GM12878 (cell line): Measurements from ENCODE around the gene GPI. TPM values are rescaled to one million over a fixed set of nuclear protein-coding genes. Genes with fewer than 3 reads are reported as not detected.

ENCODE experiments used
- ATAC-seq: fragments of 200-7000 bp; cut with Tn5 transposase; 3 replicates; pipeline ENCODE4 v1.9.1; 2020; ENCODE audit warnings: mild to moderate bottlenecking, moderate library complexity
- BruUV-seq: library from RNA; stranded (reverse); fragments of 400-500 nt; replicated peaks from 2 replicates; lab custom pipeline; 2021; lab: Mats Ljungman, UMichigan
- CTCF ChIA-PET: fragments of 300-600 bp; sonication (Branson Sonifier 250); formaldehyde crosslinking; extraction: SDS; loops from one replicate; lab custom pipeline; 2021; ENCODE audit warnings: inconsistent platforms; lab: Yijun Ruan, JAX
- POLR2A ChIA-PET: fragments of 350-600 bp; formaldehyde crosslinking; extraction: SDS; loops from one replicate; lab custom pipeline; 2021; ENCODE audit warnings: inconsistent platforms; lab: Charles Lee
- RAD21 ChIA-PET: fragments of 300-600 bp; sonication (Branson Sonifier 250); formaldehyde crosslinking; loops from one replicate; lab custom pipeline; 2023; ENCODE audit warnings: antibody characterized with exemption; ENCODE audit not compliant: unreplicated experiment; lab: Charles Lee
- SMC1A ChIA-PET: fragments of 300-600 bp; sonication (Branson Sonifier 250); formaldehyde crosslinking; loops from one replicate; lab custom pipeline; 2023; ENCODE audit not compliant: unreplicated experiment, uncharacterized antibody; lab: Charles Lee
- DNase-seq: peaks from one replicate; pipeline ENCODE4 v3.0.0-alpha.2; 2011; ENCODE audit warnings: low read depth, low spot score
- FAIRE-seq: peaks from 3 replicates; lab custom pipeline; 2011; peaks lifted over from hg19 to GRCh38; lab: Jason Lieb, UNC
- H2AFZ ChIP-seq: 2 replicates; pipeline ENCODE4 v1.6.0; 2011; ENCODE audit warnings: low read depth, low read length, control low read depth; ENCODE audit not compliant: control insufficient read depth
- H3K27ac ChIP-seq: 2 replicates; pipeline ENCODE4 v1.5.1; 2011; ENCODE audit warnings: control low read depth; ENCODE audit not compliant: control insufficient read depth, insufficient read depth
- H3K27me3 ChIP-seq, 2 experiments: replicated peaks in 1 of 2; 2 replicates each; pipeline versions ENCODE4 v1.6.0 to v1.6.1; 2011; ENCODE audit warnings: low read length in 1 of 2; ENCODE audit not compliant: control insufficient read depth in 2 of 2, insufficient read depth in 2 of 2
- H3K36me3 ChIP-seq, 2 experiments: 2 replicates each; pipeline ENCODE4 v1.5.1; 2011; ENCODE audit warnings: low read length in 1 of 2; ENCODE audit not compliant: control insufficient read depth in 2 of 2, insufficient read depth in 2 of 2
- H3K4me1 ChIP-seq: 2 replicates; pipeline ENCODE4 v1.6.1; 2011; ENCODE audit warnings: mild to moderate bottlenecking, low read length, moderate library complexity, mixed read lengths; ENCODE audit not compliant: control insufficient read depth, insufficient read depth
- H3K4me2 ChIP-seq: 2 replicates; pipeline ENCODE4 v1.6.0; 2011; ENCODE audit warnings: control low read depth; ENCODE audit not compliant: control insufficient read depth, insufficient read depth
- H3K4me3 ChIP-seq: fragments of 200-600 bp; sonication (generic); 2 replicates; pipeline ENCODE4 v1.5.1; 2016
- H3K79me2 ChIP-seq: 2 replicates; pipeline ENCODE4 v1.6.0; 2011; ENCODE audit warnings: low read length; ENCODE audit not compliant: control insufficient read depth, insufficient read depth
- H3K9ac ChIP-seq: 2 replicates; pipeline ENCODE4 v1.8.0; 2011; ENCODE audit warnings: low read length, control low read depth, mixed read lengths; ENCODE audit not compliant: control insufficient read depth, insufficient read depth
- H3K9me3 ChIP-seq: replicated peaks from 3 replicates; pipeline ENCODE4 v1.5.1; 2011; ENCODE audit warnings: mild to moderate bottlenecking, low read length; ENCODE audit not compliant: control insufficient read depth, insufficient read depth
- H4K20me1 ChIP-seq: 2 replicates; pipeline ENCODE4 v1.6.0; 2011; ENCODE audit not compliant: control insufficient read depth, insufficient read depth
- CREM ChIP-seq: IDR thresholded peaks from 2 replicates; pipeline ENCODE4 v1.6.1; 2014; ENCODE audit warnings: antibody characterized with exemption, low read depth
- EGR1 ChIP-seq, 2 experiments: IDR thresholded peaks; 1 replicate in 1 of 2; 2 replicates in 1 of 2; pipeline ENCODE4 v1.6.1; 2011 to 2012; ENCODE audit warnings: low read depth in 2 of 2, low read length in 2 of 2, borderline replicate concordance in 1 of 2, mild to moderate bottlenecking in 1 of 2, moderate library complexity in 1 of 2
- HDGF ChIP-seq: fragments of 450-650 bp; IDR thresholded peaks from 2 replicates; pipeline ENCODE4 v1.6.1; 2016; ENCODE audit warnings: antibody characterized with exemption
- IKZF2 ChIP-seq, 2 experiments: fragments of 450-650 bp; IDR thresholded peaks; 2 replicates each; pipeline ENCODE4 v1.6.1; 2017; ENCODE audit warnings: mild to moderate bottlenecking in 2 of 2, moderate library complexity in 2 of 2
- IRF3 ChIP-seq: fragments of 450-650 bp; IDR thresholded peaks from 2 replicates; pipeline ENCODE4 v1.6.1; 2014; ENCODE audit warnings: mild to moderate bottlenecking
- KLF5 ChIP-seq: fragments of 450-650 bp; IDR thresholded peaks from 2 replicates; pipeline ENCODE4 v1.6.1; 2014; ENCODE audit warnings: mild to moderate bottlenecking; ENCODE audit not compliant: partially characterized antibody
- NFYA ChIP-seq: IDR thresholded peaks from 2 replicates; pipeline ENCODE4 v1.6.1; 2011; ENCODE audit warnings: low read depth, mild to moderate bottlenecking, low read length, improper control_type of control experiment, borderline replicate concordance
- NFYB ChIP-seq: IDR thresholded peaks from 2 replicates; pipeline ENCODE4 v1.6.1; 2011; ENCODE audit warnings: low read depth, mild to moderate bottlenecking, low read length, improper control_type of control experiment, moderate library complexity; ENCODE audit not compliant: insufficient read depth
- NR2C1 ChIP-seq: fragments of 450-650 bp; IDR thresholded peaks from 2 replicates; pipeline ENCODE4 v1.6.1; 2017; ENCODE audit warnings: antibody characterized with exemption, mild to moderate bottlenecking, moderate library complexity
- PAX8 ChIP-seq: fragments of 450-650 bp; IDR thresholded peaks from 2 replicates; pipeline ENCODE4 v1.6.1; 2017; ENCODE audit warnings: mild to moderate bottlenecking, moderate library complexity
- PML ChIP-seq: IDR thresholded peaks from 2 replicates; pipeline ENCODE4 v1.6.1; 2012; ENCODE audit warnings: low read length, inconsistent platforms
- POLR2AphosphoS2 ChIP-seq: IDR thresholded peaks from 2 replicates; pipeline ENCODE4 v1.6.1; 2011; ENCODE audit warnings: low read depth, mild to moderate bottlenecking, low read length, improper control_type of control experiment, moderate library complexity
- RAD21 ChIP-seq: IDR thresholded peaks from 2 replicates; pipeline ENCODE4 v1.6.1; 2011; ENCODE audit warnings: mild to moderate bottlenecking, low read depth, low read length, moderate library complexity; ENCODE audit not compliant: insufficient read depth
- SREBF2 ChIP-seq: IDR thresholded peaks from 2 replicates; pipeline ENCODE4 v1.6.1; 2012; ENCODE audit warnings: mild to moderate bottlenecking, low read length
- SRF ChIP-seq, 2 experiments: IDR thresholded peaks; 2 replicates each; pipeline ENCODE4 v1.6.1; 2011; ENCODE audit warnings: low read depth in 2 of 2, low read length in 2 of 2, mild to moderate bottlenecking in 1 of 2, moderate library complexity in 1 of 2
- TARDBP ChIP-seq: IDR thresholded peaks from 2 replicates; pipeline ENCODE4 v1.6.1; 2016; ENCODE audit warnings: borderline replicate concordance
- TCF3 ChIP-seq: IDR thresholded peaks from 2 replicates; pipeline ENCODE4 v1.6.1; 2012; ENCODE audit warnings: low read depth, mild to moderate bottlenecking, low read length, borderline replicate concordance; ENCODE audit not compliant: insufficient read depth
- ZBTB40 ChIP-seq: fragments of 450-650 bp; IDR thresholded peaks from 2 replicates; pipeline ENCODE4 v1.6.1; 2016; ENCODE audit warnings: mild to moderate bottlenecking, moderate library complexity, borderline replicate concordance
- ZZZ3 ChIP-seq: IDR thresholded peaks from 2 replicates; pipeline ENCODE4 v1.6.1; 2011; ENCODE audit warnings: low read depth; ENCODE audit not compliant: control insufficient read depth, insufficient read length
- WGBS: methylation state at CpG from one replicate; pipeline ENCODE4 v1.1.6; 2016; ENCODE audit warnings: low lambda C conversion rate; ENCODE audit not compliant: insufficient replicate concordance, insufficient coverage; ENCODE audit errors: missing lambda C conversion rate; 5-methylcytosine and 5-hydroxymethylcytosine counted together
- in situ Hi-C: fragments of 300-500 bp; cut with MboI; formaldehyde crosslinking; loops from 9 replicates; pipeline ENCODE4 v1.14.3; 2018; ENCODE audit warnings: mixed read lengths
- intact Hi-C: fragments of 100-400 bp; cut with micrococcal nuclease; formaldehyde crosslinking; loops from one replicate; pipeline ENCODE4 v1.14.2; 2022; ENCODE audit not compliant: unreplicated experiment
- polyA plus RNA-seq, 11 experiments: library from polyadenylated mRNA; depleted of rRNA in 4 of 11; unstranded in 6 of 11; stranded (reverse) in 5 of 11; fragments of >200 nt; fragmentation: Nextera tagmentation in 4 of 11; fragmentation: Illumina TruSeq in 1 of 11; extraction: Ambion mirVana in 4 of 11; extraction: Trizol in 1 of 11; gene quantifications; 1 replicate in 1 of 11; 2 replicates in 10 of 11; pipeline versions ENCODE4 v1.2.1 to v1.2.3, GENCODE V29; 2011 to 2016; ENCODE audit warnings: inconsistent platforms in 2 of 11, missing spikeins in 2 of 11, low read depth in 1 of 11
- total RNA-seq, 4 experiments: library from RNA; depleted of rRNA in 3 of 4; stranded (reverse); fragments of >200 nt in 3 of 4; fragmentation: Illumina TruSeq in 1 of 4; extraction: Trizol in 1 of 4; gene quantifications; 2 replicates each; pipeline versions ENCODE4 v1.2.1 to v1.2.3, GENCODE V29; 2013 to 2021

Gene GPI
- total and polyA plus RNA-seq, 10 of the 15 experiments (the other 5 are each of a cell fraction or from before 2014, with no cell fraction given) = 124 to 400 (median 190) TPM

- RAD21 ChIA-PET = no interaction called here
- peak overlapping the region; percentile 100; the same call in 1 of the 2 replicates for H3K4me3 ChIP-seq
- CTCF ChIA-PET = interaction anchor here (0.7 to 1.4 kb wide), 3 partner anchors 9 to 62 kb away, joined by 3 to 4 read pairs (median 4); no protein-coding TSS in a partner anchor
- DNase-seq (no peak), ATAC-seq (no peak), FAIRE-seq (no peak)
- intact Hi-C loops (no loop called here), in situ Hi-C loops (no loop called here)
- H3K79me2 ChIP-seq = peaks cover 51% of the 10 kb centered on the region
- H3K9me3 ChIP-seq = no peaks in the 10 kb centered on the region
- peaks cover 14% of the 10 kb centered on the region for H3K4me1 ChIP-seq
- no peak overlapping the region for H2AFZ ChIP-seq
- SMC1A ChIA-PET = no interaction called here
- H3K27me3 ChIP-seq = no peaks in the 10 kb centered on the region
- TF ChIP-seq SREBF2 (no peak), PML (no peak), IKZF2 (IDR thresholded peaks at IDR 0.05) (no peak), TARDBP (no peak), TCF3 (no peak), NR2C1 (no peak), PAX8 (no peak), SRF (IDR thresholded peaks at IDR 0.05; ENCODE audit: low read depth in 2 of 2, low read length in 2 of 2) (no peak), POLR2AphosphoS2 (no peak), ZBTB40 (no peak), ZZZ3 (no peak), CREM (no peak), NFYA (no peak), NFYB (no peak), KLF5 (no peak), IRF3 (no peak), EGR1 (IDR thresholded peaks at IDR 0.05; ENCODE audit: borderline replicate concordance in 1 of 2, low read depth in 2 of 2, low read length in 2 of 2) (no peak), HDGF (no peak), RAD21 (no peak)
- TF ChIP-seq, all 136 proteins: peak for 0
- 84% methylated on average over 10 of the region's 10 CpGs for WGBS
- H3K36me3 ChIP-seq = peaks cover 16 to 40% of the 10 kb centered on the region in 2 experiments
- H3K9ac ChIP-seq = no peak overlapping the region
- POLR2A ChIA-PET = interaction anchor here (0.6 kb wide), 1 partner anchor 20 kb away, joined by 4 read pairs; no protein-coding TSS in a partner anchor
- peak overlapping the region; percentile 12 for H3K4me2 ChIP-seq
- peaks cover 4% of the 10 kb centered on the region; the same call in 1 of the 2 replicates for H4K20me1 ChIP-seq
- BruUV-seq = no TSS peak
- H3K27ac ChIP-seq = no peak overlapping the region
Measured at GRCh38 chr19:34368338-34368737, 3.3 kb downstream of the GPI start.
